Activated CD4-positive, alpha-beta T cell treated with anti-CD3 and anti-CD28 coated beads, Interleukin-2, Interleukin-6, amounts not matched to agents 100 ng/mL and 50 ng/mL, durations not matched to agents 16 hours and 8 hours (primary cell): ENCODE results near the gene MACROD2.

Experiments used
- DNase-seq: peaks from one replicate; pipeline ENCODE4 v3.0.0-alpha.2; 2020

The MACROD2 gene

DNA sequence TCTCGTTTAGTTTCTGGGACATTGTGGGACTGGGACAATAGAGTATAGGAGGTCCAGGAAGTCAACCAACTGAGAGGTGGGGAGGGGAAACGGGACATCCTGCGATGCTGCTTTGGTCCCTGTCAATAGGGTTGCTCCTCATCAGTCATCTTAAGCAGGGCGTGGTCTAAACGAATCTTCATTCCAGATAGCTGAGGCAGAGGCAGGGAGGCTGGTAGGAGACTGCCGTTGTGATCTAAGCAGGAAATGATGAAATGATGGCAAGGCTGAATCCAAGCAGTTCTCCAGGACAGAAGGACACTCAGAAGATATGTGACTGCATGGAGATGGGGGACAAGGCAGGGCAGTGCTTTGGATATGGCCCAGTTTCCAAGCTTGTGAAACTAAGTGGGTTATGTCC is 1624.5 kb downstream of the MACROD2 start:
- no peak for DNase-seq

DNA sequence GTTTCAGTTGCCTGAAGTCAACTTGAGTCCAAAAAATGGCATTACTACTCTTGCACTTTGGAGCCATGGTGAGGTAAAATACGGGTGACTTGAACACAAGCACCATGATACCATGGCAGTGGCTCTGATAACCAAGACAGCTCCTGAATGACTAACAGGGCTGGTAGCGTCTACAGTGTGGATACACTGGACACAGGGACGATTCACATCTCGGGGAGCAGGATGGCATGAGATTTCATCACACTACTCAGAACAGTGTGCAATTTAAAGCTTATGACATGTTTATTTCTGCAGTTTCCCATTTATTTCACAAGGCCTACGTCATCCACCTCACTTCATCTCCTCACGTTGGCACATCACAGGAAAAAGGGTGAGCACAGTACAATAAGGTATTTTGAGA is 1627.1 kb downstream of the MACROD2 start:
- DNase-seq = no peak

DNA sequence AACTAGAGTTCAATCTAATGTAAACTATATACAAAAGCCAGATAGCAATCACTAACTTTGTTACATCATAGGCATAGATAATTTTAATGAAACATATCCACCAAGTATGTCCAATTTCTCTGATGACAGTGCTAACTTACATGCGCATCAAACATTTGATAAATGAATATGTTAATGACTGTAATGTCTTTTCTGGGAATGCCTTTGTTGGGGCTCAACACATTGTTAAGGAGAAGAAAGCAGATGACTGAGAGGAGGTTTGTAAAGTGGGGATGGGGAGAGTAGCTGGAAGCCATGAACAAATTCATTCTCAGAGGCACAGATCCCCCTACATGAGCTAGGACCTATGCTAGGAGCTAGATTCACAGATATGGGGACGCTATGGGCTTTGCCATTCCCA is 1627.9 kb downstream of the MACROD2 start:
- DNase-seq = no peak

DNA sequence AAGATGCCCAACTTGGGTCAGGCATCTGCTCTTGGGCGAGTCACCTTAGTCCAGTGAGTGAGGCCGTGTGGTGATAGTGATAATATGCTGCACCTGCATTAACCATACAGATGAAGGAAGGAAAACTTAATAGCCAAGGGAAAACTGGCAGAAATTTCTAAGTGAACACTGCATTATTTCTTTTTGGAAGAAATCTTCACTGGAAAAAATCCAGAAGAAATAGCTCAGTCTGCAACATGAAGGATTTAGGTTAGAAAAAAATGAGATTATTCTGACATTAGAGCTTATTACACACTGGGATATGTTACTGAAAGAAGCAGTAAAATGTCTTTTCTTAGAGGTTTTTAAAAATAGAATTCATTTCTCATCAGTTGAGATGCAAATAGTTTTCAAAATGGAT is 1630.7 kb downstream of the MACROD2 start:
- no peak for DNase-seq

DNA sequence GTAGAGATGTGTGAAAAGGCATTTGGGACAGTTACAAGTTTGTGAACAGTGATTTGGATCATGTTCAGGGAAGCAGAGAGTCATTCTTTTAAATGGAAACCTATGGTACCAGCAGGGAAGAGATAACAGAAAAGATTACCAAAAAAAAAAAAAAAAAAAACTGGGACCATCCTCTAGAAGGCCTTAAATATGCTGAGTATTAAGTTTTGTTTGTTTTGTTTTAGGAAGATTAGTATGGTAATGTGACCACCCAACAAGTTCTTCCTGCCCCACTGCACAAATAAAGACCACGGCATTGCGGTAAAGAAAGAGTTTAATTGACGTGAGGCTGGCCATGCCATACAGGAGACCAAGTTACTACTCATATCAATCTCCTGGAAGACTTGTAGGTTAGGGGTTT is 1631.8 kb downstream of the MACROD2 start:
- DNase-seq = no peak

DNA sequence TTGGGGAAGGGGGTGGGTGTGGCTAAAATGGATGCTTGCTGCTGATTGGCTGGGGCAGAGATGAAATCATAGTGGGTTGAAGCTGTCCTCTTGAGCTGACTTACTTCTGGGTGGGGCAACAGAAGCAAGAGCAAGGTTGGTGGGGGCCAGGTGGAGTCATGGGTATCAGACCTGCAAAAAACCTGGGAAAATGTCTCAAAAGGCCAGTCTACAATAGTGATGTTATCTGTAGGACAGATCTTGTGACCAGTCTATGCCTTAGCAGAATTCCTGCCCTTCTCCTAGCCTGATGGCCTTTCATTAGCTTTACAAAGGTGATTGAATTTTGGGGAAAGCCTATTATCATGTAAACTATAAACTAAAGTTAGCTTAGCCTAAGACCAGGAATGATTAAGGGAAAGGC is 1632.2 kb downstream of the MACROD2 start:
- DNase-seq = no peak

DNA sequence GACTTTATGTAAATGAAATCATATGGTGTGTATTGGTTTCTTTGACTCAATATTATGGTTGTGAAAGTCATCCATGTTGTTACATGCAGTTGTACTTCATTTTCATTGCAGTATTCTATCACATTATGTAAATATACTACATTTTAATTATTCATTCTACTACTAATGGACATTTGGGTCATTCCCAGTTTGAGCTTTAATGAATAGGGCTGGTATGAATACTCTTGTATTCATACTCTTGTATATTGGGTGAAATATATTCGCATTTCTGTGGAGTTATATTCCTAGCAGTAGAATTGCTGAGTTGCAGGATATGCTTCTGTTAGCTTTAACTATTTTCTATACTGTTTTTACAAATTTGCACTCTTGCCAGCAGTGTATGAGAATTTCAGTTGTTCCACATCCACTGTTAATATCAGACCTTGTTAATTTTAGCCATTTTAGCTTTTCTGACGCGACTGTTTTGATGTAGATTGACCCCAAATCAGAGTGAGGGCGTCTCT is 1633.6 kb downstream of the MACROD2 start:
- DNase-seq = no peak

DNA sequence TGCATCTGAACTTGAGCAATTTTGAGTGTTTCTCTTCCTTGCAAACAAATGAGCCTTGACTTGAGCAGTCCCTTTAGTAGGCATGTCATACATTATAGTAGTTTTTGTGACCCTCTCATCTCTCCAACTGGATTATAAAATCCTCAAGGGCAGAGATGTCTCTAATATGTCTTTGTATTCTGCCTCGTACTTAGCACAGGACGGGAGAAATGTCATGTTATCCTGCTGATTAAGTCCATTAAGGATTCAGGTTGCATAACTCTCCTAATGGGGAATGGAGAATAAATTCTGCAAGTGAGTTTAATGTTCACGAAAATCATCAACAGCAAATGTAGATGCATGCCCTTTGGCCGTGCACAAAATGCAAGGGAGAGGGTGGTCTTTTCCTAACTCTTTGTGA is 1635.0 kb downstream of the MACROD2 start:
- DNase-seq = no peak

DNA sequence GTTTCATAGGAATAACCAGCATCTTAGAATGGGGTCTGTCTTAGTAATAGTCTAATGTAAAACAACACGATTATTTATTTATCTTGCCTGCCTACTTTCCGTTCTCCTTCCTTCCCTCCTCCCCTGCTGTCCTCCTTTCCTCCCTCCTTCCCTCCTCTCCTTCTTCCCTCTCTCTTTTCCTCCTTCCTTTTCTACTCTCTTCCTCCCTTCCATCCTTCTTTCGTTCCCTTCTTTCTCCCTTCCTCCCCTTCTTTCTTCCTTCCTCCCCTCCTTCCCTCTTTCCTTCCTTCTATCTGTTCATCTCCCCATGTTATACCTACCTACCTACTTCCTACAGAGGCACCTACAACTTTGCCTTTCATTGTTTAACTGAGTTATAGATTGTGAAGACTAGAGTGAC is 1637.4 kb downstream of the MACROD2 start:
- no peak for DNase-seq

DNA sequence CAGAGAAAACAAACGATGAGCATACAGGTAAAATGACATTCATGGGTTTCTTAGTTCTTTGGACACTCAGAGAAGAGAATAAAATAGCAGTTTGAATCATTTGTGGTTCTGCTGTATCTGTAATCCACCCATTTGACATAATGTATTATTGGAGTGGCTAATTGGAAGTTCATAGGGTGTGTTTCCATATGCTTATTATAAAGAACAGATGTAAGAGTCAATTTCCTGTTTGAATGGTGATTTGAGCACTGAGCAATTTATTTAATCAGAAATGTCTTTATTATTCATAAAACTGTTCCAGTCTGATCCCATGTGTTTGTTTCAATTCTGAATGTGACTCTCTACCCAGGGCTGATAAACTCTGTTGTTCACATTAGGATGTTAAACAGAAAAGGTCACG is 1638.8 kb downstream of the MACROD2 start:
- DNase-seq = no peak

DNA sequence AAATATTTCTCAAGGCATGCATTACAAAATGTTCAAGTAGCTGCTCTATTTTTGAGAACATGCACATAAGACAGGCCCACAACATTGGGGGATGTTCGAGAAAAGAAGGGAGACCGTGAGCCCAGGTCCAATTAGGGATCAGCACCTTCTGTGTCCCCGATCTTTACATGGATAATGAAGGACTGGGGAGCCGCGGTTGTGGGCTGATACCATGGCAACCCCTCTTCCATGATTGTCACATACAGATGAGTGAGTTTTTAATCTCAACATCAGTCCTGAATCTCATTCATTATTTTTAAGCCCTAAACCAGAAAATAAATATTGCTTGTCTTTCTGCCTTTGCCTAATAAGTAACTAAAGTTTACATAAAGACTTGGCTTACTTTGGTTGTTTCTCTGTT is 1642.2 kb downstream of the MACROD2 start:
- DNase-seq = no peak

DNA sequence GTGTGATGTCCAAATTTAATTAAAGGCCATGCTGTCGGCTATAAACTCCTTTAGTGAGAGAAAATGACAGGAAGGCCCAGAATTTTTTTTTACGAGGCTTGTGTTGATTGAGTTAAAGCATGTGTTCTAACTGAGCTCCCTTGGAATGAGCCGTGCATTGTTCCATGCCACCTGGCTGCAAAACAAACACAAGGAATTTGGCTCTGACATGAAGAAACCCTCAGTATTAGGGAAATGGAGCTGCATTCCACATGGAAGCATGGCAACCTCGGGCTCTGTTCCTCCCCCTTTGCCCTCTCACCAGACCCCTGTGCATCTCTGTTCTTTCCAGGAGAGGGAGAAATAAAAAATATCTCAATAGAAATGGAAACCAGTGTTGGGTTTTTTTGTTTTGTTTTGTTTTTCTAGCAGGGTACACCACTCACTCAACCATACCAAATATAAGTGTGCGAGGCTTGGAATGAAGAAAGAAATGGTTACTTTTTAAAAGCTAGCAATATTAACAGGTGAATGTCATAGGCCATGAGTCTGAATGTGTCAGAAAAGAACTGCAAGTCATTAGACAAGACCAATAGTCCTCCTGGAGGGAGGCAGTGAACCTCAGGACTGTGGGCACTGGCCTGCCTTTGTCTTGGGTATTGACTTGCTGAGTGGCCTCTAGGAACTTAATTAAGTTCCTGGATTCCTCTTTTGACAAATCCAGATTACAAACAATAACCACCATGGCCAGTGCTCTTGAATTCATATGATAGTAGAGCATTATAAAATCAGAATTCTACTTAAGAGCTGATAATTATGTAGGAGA is 1642.8 kb downstream of the MACROD2 start:
- no peak for DNase-seq

DNA sequence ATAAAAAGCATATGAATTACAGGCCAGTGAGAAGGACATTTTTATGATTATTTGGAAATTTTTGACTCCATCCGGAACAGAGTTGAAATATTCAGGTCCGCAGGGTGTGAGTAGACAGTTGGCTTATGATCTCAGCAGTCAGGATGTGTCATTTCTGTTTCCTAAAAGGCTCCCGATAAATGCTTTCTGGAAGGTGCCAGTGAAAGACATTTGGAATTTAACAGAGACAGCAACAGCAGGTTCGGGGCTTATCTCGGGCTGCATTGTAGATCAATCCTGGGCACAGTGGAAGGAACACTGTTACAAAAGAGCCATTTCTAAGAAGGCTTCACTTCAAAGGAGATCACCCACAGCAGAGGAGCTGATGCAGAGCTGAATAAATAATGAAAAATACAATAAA is 1643.5 kb downstream of the MACROD2 start:
- DNase-seq = no peak

DNA sequence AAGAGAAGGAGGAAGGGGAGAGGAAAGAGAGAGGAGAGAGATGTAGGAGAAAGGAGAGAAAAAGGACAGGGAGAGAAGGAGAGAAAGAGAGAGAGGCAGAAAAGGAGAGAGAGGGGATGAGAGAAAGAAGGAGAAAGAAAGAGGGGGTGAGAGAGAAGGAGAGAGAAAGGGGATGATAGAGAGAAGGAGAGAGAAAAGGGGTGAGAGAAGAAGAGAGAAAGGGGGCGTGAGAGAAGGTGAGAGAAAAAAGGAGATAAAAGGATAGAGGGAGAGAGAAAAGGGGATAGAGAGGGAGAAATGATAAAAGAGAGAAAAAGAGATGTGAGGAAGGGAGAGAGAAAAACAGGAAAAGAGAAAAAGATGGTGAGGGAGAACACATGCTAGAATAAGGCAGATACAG is 1644.5 kb downstream of the MACROD2 start:
- no peak for DNase-seq

DNA sequence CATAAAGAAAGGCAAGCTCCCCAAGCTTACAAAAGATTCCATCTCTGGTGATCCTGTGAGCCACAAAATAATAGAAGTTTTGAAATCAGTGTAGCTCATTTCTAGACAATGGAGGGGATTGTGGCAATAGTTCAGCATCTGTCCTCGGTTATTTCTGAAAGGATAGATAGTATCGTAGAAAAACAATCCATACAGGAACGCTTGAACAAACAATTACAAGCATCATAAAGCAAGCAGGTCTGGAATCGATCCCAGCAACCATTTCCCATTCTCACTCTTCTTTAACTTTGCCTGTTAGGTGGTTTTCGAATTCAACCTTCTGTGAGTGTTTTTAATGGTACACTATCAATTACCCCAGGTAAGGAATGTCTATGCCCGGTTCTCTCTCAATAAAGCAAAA is 1646.8 kb downstream of the MACROD2 start:
- no peak for DNase-seq

DNA sequence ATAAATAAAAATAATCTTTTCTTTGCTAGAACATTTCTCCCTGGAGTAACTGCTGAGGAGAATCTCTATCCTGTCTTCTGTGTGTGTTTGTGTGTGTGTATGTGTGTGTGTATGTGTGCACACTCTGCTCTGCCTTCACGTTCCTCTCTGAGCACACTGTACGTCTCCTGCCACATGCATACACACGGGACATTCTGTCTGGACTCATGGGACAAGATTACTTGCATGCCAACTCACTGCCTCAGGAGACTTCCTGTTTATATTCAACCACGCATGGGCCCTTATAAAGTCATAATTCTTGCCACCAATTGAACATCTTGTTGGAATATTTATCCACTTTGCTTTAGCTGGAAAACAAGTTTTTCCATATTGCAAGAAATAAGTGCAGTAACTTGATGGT is 1647.4 kb downstream of the MACROD2 start:
- DNase-seq = no peak

DNA sequence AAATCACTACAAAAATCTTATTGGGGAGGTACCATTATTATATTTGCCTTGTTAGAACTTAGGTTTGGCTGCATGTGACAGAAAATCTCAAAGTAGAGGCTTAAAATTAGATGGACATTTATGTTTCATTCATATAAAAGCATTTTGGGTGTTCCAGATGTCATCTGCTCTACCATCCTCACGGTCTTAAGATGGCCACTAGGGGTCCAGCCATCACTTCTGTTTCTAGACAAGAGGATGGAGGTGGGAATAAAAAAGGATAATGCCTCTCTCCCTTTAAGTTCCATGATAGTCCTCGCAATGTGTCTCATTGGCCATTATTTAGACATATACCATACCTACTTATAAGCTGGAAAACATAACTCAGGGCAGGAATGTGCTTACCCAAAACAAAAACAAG is 1648.4 kb downstream of the MACROD2 start:
- DNase-seq = no peak

DNA sequence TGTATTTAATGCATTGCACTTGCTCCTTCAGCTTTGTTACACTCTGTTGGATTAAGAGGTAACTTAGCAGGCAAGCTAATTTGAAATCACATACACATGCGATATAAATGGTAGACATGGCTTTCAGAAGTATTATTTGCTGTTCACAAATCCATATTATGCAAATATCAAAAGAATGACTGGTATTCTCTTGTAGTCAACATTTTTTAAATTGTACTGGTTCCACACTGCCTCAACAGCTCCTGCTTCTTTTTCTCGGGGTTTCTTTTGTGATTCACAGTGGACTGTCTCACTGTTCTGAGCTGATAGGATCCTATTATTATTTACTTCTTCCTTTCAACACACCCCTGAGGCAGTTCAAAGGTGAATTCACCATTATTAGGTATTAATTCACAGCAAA is 1650.5 kb downstream of the MACROD2 start:
- no peak for DNase-seq

DNA sequence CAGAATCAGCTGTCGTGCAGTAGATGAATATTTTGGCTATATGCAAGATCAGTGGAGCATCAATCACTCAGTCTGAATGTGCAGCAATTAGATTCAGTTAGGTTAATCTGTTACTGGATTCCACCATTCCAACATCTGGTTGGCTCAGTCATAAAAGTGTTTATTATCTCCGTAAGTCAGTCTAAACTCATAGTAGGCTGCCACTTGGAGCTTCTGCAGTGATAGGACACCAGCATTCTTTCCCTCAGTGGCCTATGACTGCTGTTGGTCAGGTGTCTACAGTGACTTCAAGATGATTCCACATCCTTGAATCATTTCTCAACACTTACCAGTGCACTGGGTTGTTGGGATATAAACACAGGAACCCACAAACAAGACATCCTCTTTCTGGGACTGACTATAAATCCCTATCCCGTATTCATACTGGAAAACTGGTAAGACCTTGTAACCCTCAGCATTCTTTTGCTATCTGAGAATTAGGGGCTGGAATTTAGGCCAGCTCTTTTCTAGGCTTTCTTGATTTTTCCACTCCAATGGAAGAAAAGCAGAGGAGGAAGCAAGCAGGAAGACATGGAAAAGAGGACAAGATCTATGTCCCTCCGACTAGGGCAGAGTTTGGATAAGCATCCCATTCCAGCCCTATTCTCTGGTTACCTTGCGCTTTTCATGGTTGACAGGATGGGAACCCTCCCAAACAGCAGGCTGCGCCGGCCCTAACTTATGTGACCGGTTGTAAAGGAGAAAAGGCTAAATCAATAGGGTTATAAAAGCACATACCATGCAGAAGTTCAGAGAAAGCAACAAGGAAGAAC is 1658.3 kb downstream of the MACROD2 start:
- no peak for DNase-seq

DNA sequence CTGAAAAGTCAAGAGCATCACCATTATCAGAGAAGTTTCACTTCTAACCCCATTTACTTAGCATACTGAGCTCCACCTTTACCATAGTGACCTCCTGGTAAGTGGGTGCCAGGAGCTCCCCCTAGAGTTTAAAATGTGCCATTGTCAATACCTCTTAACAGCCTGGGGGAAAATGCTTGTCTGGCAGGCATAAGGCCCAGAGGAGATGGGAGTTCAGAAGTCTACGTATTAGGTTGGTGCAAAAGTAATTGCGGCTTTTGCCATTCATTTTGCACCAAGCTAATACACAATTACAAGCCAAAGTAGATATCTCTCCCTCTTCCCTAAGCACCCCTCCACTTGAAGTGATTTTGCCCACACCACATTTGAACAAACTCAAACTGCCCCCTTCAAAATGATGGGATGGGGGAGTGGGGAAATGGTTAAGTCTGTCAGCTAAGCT is 1658.9 kb downstream of the MACROD2 start:
- DNase-seq = peak; percentile 46

DNA sequence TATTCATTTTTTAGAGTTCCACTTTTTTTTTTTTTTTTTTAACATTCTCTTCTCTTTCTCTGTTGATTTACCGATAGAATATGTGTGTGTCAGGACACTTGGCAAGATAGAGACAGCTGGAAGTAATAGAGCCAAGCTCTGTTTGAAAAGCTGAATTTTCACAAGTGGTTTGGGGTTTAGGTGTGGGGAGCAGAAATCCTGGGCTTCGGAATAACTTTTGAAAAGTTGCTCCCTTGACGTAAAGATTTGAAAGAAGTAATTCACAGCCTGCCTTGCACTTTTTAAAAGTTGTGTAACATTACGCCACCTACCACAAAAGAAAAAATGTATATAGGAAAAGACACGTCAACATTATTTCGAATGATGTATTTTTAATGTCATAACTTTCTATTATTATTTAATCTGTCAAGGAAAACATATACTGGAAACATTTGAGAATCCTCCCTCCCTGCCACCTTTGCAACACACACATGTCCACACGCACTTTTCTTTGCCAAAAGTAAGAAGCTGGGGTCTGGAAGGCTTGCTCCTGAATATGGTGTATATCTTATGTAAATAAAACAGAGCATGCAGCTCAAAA is 1660.1 kb downstream of the MACROD2 start:
- DNase-seq = no peak

DNA sequence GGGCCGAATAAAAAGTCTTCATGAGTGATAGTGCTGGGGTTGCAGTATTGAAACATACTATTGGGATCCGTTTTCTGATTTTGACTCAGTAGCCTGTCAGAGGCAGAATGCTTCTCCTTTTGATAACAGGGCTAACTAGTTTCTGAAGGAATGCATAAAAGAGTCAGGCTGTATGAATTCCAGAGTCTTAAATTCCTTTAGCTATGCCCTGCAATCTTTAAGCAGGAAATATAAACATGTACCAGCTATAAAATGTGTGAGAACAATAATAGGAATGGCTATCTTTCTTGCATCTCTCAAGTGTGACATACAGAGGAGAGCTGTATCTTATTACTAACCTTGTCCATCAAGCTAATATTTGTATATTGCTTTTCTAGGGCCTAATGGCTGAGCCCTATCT is 1660.8 kb downstream of the MACROD2 start:
- no peak for DNase-seq

DNA sequence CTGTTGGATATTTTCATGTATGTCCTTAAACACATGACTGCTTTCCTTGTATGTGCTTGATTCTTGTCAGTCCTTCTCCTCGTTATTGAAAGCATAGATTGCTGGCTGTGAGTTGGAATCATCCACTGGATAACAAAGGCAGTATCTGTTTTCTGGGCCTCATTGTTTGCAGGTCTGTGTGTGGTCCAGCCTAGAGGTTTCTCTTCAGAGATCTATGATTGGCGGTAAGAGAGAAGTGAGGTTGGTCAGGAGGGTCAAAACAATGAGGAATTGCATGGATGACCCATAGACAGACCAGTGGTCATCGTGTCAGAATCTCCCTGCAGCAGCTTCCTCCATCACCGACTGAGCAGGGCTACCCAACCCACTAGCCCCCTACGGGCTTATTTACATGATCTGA is 1663.0 kb downstream of the MACROD2 start:
- DNase-seq = no peak

DNA sequence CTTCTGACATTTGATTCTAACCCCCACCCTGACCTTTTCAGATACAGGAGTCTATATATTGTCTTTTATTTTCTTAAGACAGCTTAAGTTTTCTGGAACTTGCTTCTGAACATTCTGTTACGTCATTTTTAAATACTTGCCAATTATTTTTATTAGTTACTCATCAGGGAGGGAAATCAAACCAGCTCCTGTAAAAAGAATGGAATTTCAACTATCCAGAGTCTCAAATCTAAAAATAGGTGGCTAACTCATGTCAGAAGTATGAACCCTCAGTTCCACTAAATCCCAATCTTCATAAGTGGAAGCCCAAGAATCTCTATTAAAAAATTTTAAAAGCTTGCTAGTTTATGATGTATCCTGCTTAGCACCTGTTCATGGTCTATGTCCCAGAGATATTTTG is 1677.9 kb downstream of the MACROD2 start:
- no peak for DNase-seq
